RWPE2 (cell line): ENCODE measurements around the gene CACYBP.
A peak's percentile ranks its signal among the peaks of the same experiment; 100 is the strongest.

ENCODE experiments used
- ATAC-seq: fragments of 200-7000 bp; cut with Tn5 transposase; 3 replicates; pipeline ENCODE4 v1.9.1; 2021; ENCODE audit warnings: low read depth
- DNase-seq: peaks from one replicate; pipeline ENCODE4 v3.0.0-alpha.2; 2020; ENCODE audit warnings: low spot score
- H3K27ac ChIP-seq: fragments of 450-650 bp; 2 replicates; pipeline ENCODE4 v1.5.1; 2017; ENCODE audit warnings: mild to moderate bottlenecking; ENCODE audit not compliant: poor library complexity, severe bottlenecking
- H3K27me3 ChIP-seq: fragments of 250-450 bp; sonication (Bioruptor Pico); 2 replicates; pipeline ENCODE4 v1.5.1; 2021; ENCODE audit warnings: mild to moderate bottlenecking, moderate library complexity; ENCODE audit not compliant: insufficient read depth, poor library complexity, severe bottlenecking
- H3K36me3 ChIP-seq: fragments of 250-450 bp; sonication (Bioruptor Pico); 2 replicates; pipeline ENCODE4 v1.5.1; 2020; ENCODE audit warnings: low read depth, mild to moderate bottlenecking, moderate library complexity
- H3K4me1 ChIP-seq: fragments of 250-450 bp; sonication (Bioruptor Pico); 2 replicates; pipeline ENCODE4 v1.5.1; 2021; ENCODE audit warnings: mild to moderate bottlenecking, moderate library complexity; ENCODE audit not compliant: insufficient read depth, poor library complexity, severe bottlenecking
- H3K4me3 ChIP-seq: fragments of 250-450 bp; sonication (Bioruptor Pico); 2 replicates; pipeline ENCODE4 v1.5.1; 2021; ENCODE audit warnings: mild to moderate bottlenecking, moderate library complexity; ENCODE audit not compliant: severe bottlenecking
- H3K9me3 ChIP-seq: fragments of 250-450 bp; sonication (Bioruptor Pico); 2 replicates; pipeline ENCODE4 v1.5.1; 2021; ENCODE audit warnings: mild to moderate bottlenecking, moderate library complexity; ENCODE audit not compliant: severe bottlenecking
- CTCF ChIP-seq: fragments of 450-650 bp; IDR thresholded peaks from one replicate; pipeline ENCODE4 v1.5.1; 2017; ENCODE audit warnings: mild to moderate bottlenecking, moderate library complexity; ENCODE audit not compliant: poor library complexity, severe bottlenecking

The CACYBP gene

GRCh38 chr1:174982971-174983689 is 16.6 kb upstream of the CACYBP start:
- no peaks in the 10 kb centered on the region for H3K27me3 ChIP-seq
- no peaks in the 10 kb centered on the region for H3K4me1 ChIP-seq
- peaks cover 3% of the 10 kb centered on the region; the same call in 1 of the 2 replicates for H3K36me3 ChIP-seq
- DNase-seq = no peak
- H3K4me3 ChIP-seq = no peak overlapping the region
- peak; percentile 88 for TF ChIP-seq CTCF
- H3K27ac ChIP-seq = no peak overlapping the region
- ATAC-seq = no peak
- H3K9me3 ChIP-seq = no peaks in the 10 kb centered on the region

- peaks cover 3% of the 10 kb centered on the region; the same call in 1 of the 2 replicates for H3K36me3 ChIP-seq
These were observed 14.8 kb upstream of the CACYBP start for GRCh38 chr1:174984952-174985351.

GRCh38 chr1:174988539-174988938 is 11.2 kb upstream of the CACYBP start:
- ATAC-seq = no peak
- 0 out of 2 replicates have a peak, but pooled peaks cover 5% of the 10 kb centered on the region for H3K36me3 ChIP-seq

More at GRCh38 chr1:174984952-174985351, 14.8 kb upstream of the CACYBP start:
- H3K4me1 ChIP-seq = no peaks in the 10 kb centered on the region
- H3K27ac ChIP-seq = no peak overlapping the region
- no peaks in the 10 kb centered on the region for H3K27me3 ChIP-seq
- ATAC-seq = no peak
- DNase-seq = no peak
- H3K9me3 ChIP-seq = no peaks in the 10 kb centered on the region
- H3K4me3 ChIP-seq = no peak overlapping the region
- TF ChIP-seq CTCF = no peak

GRCh38 chr1:174988986-174989385 is 10.8 kb upstream of the CACYBP start:
- Histone ChIP-seq H3K36me3 (0 out of 2 replicates have a peak, but pooled peaks cover 3% of the 10 kb centered on the region), H3K4me3 (no peak overlapping the region), H3K27ac (no peak overlapping the region), H3K27me3 (no peaks in the 10 kb centered on the region), H3K4me1 (no peaks in the 10 kb centered on the region), H3K9me3 (no peaks in the 10 kb centered on the region)
- DNase-seq (no peak), ATAC-seq (no peak)
- no peak for TF ChIP-seq CTCF

More at GRCh38 chr1:174988539-174988938, 11.2 kb upstream of the CACYBP start:
- Histone ChIP-seq H3K4me1 (no peaks in the 10 kb centered on the region), H3K27me3 (no peaks in the 10 kb centered on the region), H3K4me3 (no peak overlapping the region), H3K27ac (no peak overlapping the region), H3K9me3 (no peaks in the 10 kb centered on the region)
- no peak for DNase-seq
- TF ChIP-seq CTCF = no peak

- DNase-seq (no peak), ATAC-seq (no peak)
- H3K4me1 ChIP-seq = no peaks in the 10 kb centered on the region
- no peaks in the 10 kb centered on the region for H3K27me3 ChIP-seq
- no peaks in the 10 kb centered on the region for H3K9me3 ChIP-seq
- H3K27ac ChIP-seq = no peak overlapping the region
- TF ChIP-seq CTCF = no peak
- 0 out of 2 replicates have a peak, but pooled peaks cover 3% of the 10 kb centered on the region for H3K36me3 ChIP-seq
- no peak overlapping the region for H3K4me3 ChIP-seq
These were observed 10.1 kb upstream of the CACYBP start for GRCh38 chr1:174989536-174990220.
